Measurements from ENCODE around the gene HMCN2. TPM values are rescaled to one million over a fixed set of nuclear protein-coding genes. Genes with fewer than 3 reads are reported as not detected.
A peak's percentile ranks its signal among the peaks of the same experiment; 100 is the strongest.

The HMCN2 gene
- total RNA-seq, 1 donor from 2014 or later = 7.8 TPM

GRCh38 chr9:130329061-130329460 is 63.5 kb downstream of the HMCN2 start:
- Histone ChIP-seq H3K27ac (no peak overlapping the region), H3K36me3 (no peaks in the 10 kb centered on the region), H3K9me3 (no peaks in the 10 kb centered on the region), H3K4me3 (no peak overlapping the region), H3K27me3 (peaks cover 37% of the 10 kb centered on the region), H3K4me1 (no peaks in the 10 kb centered on the region)
- TF ChIP-seq, protein P1, sequence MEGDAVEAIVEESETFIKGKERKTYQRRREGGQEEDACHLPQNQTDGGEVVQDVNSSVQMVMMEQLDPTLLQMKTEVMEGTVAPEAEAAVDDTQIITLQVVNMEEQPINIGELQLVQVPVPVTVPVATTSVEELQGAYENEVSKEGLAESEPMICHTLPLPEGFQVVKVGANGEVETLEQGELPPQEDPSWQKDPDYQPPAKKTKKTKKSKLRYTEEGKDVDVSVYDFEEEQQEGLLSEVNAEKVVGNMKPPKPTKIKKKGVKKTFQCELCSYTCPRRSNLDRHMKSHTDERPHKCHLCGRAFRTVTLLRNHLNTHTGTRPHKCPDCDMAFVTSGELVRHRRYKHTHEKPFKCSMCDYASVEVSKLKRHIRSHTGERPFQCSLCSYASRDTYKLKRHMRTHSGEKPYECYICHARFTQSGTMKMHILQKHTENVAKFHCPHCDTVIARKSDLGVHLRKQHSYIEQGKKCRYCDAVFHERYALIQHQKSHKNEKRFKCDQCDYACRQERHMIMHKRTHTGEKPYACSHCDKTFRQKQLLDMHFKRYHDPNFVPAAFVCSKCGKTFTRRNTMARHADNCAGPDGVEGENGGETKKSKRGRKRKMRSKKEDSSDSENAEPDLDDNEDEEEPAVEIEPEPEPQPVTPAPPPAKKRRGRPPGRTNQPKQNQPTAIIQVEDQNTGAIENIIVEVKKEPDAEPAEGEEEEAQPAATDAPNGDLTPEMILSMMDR (IDR thresholded peaks at IDR 0.05) = no peak
- intact Hi-C loops (cut with DNase I) = no loop called here
- ATAC-seq = no peak
- no peak for DNase-seq

GRCh38 chr9:130330202-130330862 is 64.8 kb downstream of the HMCN2 start:
- Histone ChIP-seq H3K4me1 (no peaks in the 10 kb centered on the region), H3K9me3 (no peaks in the 10 kb centered on the region), H3K27ac (no peak overlapping the region), H3K36me3 (no peaks in the 10 kb centered on the region), H3K27me3 (peaks cover 30% of the 10 kb centered on the region), H3K4me3 (no peak overlapping the region)
- ATAC-seq = no peak
- DNase-seq = peak; percentile 63
- TF ChIP-seq, protein P1 (IDR thresholded peaks at IDR 0.05) = no peak
- intact Hi-C loops (cut with DNase I) = no loop called here

GRCh38 chr9:130331061-130331460 is 65.5 kb downstream of the HMCN2 start:
- Histone ChIP-seq H3K27me3 (peaks cover 22% of the 10 kb centered on the region), H3K4me3 (no peak overlapping the region), H3K27ac (no peak overlapping the region), H3K4me1 (no peaks in the 10 kb centered on the region), H3K36me3 (no peaks in the 10 kb centered on the region), H3K9me3 (no peaks in the 10 kb centered on the region)
- TF ChIP-seq, protein P1 (IDR thresholded peaks at IDR 0.05) = no peak
- ATAC-seq = no peak
- intact Hi-C loops (cut with DNase I) = no loop called here
- DNase-seq = no peak

DNA sequence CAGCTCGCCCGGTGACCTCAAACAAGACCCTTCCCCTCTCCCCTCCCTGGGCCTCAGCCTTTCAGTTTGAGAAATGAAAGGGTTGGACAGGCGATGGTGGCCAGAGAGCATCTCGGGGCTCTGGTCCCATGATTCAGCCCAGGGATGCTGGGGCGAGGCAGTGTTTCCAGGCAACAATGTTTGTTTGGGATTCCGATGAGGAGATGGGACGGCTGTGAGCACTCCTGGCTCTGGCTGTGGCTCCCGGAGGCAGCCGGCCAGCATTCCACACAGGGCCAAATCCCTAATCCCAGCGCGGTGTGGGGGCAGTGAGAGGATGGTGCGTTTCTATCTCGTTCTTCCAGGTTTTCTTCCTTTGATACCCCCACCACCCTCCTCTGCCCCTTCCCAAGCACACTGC is 66.0 kb downstream of the HMCN2 start:
- TF ChIP-seq, protein P1 (IDR thresholded peaks at IDR 0.05) = no peak
- intact Hi-C loops (cut with DNase I) = no loop called here
- H3K4me3 ChIP-seq = no peak overlapping the region
- H3K36me3 ChIP-seq = no peaks in the 10 kb centered on the region
- DNase-seq (peak; percentile 58), ATAC-seq (peak; percentile 7)
- no peak overlapping the region for H3K27ac ChIP-seq
- H3K4me1 ChIP-seq = no peaks in the 10 kb centered on the region
- H3K27me3 ChIP-seq = peaks cover 17% of the 10 kb centered on the region
- H3K9me3 ChIP-seq = no peaks in the 10 kb centered on the region

DNA sequence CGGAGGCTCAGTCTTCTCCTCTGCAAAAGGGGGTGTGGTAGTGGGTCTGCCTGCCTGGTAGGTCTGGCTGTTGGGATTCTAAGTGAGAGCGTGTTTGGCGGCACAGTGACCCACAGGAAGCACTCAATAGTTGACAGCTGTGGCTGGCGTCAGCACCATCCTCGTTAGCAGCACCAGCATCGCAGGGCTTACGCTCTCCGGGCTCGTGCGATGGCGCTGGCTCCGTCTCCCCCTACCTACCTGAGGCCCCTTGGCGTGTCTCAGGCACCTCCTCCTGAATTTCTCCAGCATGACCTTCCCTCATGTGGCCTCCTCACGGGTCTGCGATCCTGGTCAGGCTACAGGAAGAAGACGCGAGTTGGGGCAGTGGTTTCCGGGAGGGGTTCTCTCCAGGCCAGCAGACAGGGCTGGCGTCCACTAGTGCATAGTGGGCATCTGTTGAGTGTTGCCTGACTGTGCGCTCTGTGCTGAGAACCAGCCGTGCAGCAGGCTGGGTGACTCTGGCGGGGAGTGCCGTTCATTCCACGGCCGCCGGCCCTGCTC is 66.9 kb downstream of the HMCN2 start:
- Histone ChIP-seq H3K4me1 (no peaks in the 10 kb centered on the region), H3K36me3 (no peaks in the 10 kb centered on the region), H3K4me3 (no peak overlapping the region), H3K27ac (no peak overlapping the region), H3K27me3 (peaks cover 10% of the 10 kb centered on the region), H3K9me3 (no peaks in the 10 kb centered on the region)
- ATAC-seq (no peak), DNase-seq (peak; percentile 62)
- TF ChIP-seq, protein P1 (IDR thresholded peaks at IDR 0.05) = no peak
- intact Hi-C loops (cut with DNase I) = no loop called here
